Testis (tissue), 3 donors: Measurements from ENCODE around the gene ADSS1. TPM values are rescaled to one million over a fixed set of nuclear protein-coding genes. Genes with fewer than 3 reads are reported as not detected.
A peak's percentile ranks its signal among the peaks of the same experiment; 100 is the strongest.

Source experiments
- DNase-seq: peaks from one replicate; pipeline ENCODE4 v3.0.0-alpha.2; 2019
- H3K27ac ChIP-seq, 2 donors: fragments of 200-600 bp; sonication (generic); one replicate each; pipeline ENCODE4 v1.5.1; 2019
- H3K27me3 ChIP-seq: fragments of 200-600 bp; sonication (generic); one replicate; pipeline ENCODE4 v1.5.1; 2019
- H3K36me3 ChIP-seq: fragments of 200-600 bp; sonication (generic); one replicate; pipeline ENCODE4 v1.5.1; 2017; ENCODE audit warnings: low read depth; ENCODE audit errors: missing control alignments
- H3K4me1 ChIP-seq: fragments of 200-600 bp; sonication (generic); one replicate; pipeline ENCODE4 v1.5.1; 2019
- H3K4me3 ChIP-seq, 2 donors: fragments of 200-600 bp; sonication (generic); one replicate each; pipeline ENCODE4 v1.5.1; 2017 to 2019
- H3K9me3 ChIP-seq: fragments of 200-600 bp; sonication (generic); one replicate; pipeline ENCODE4 v1.5.1; 2017
- POLR2A ChIP-seq: fragments of 450-650 bp; IDR thresholded peaks from one replicate; pipeline ENCODE4 v1.6.1; 2017; ENCODE audit warnings: antibody characterized with exemption, mild to moderate bottlenecking, moderate library complexity
- WGBS, 2 donors: methylation state at CpG; one replicate each; pipeline ENCODE4 v1.1.5; 2018; 5-methylcytosine and 5-hydroxymethylcytosine counted together
- intact Hi-C: fragments of 100-400 bp; cut with DNase I; formaldehyde crosslinking; loops from one replicate; pipeline ENCODE4 v1.15.1; 2023; ENCODE audit warnings: low total_unique reads
- polyA plus RNA-seq: library from polyadenylated mRNA; stranded (reverse); fragments of 350-450 nt; fragmentation: Illumina TruSeq; extraction: RNeasy Lipid Tissue Mini Kit (QIAGEN cat#74804); gene quantifications from one replicate; pipeline ENCODE4 v1.2.3, GENCODE V29; 2014; ENCODE audit warnings: low read depth, low replicate concordance; ENCODE audit not compliant: insufficient read depth
- total RNA-seq, 2 donors: library from RNA; depleted of rRNA; stranded (reverse); fragments of >200 nt; gene quantifications; one replicate each; pipeline ENCODE4 v1.2.3, GENCODE V29; 2016
- TF ChIP-seq, protein P1 (sequence below), 3 experiments: fragments of 450-650 bp in 2 of 3; fragments of 200-600 bp in 1 of 3; sonication (generic) in 1 of 3; IDR thresholded peaks; one replicate each; pipeline ENCODE4 v1.5.1; 2016 to 2019; ENCODE audit warnings: antibody characterized with exemption in 3 of 3, mild to moderate bottlenecking in 2 of 3, moderate library complexity in 1 of 3

ADSS1 gene
- total and polyA plus RNA-seq, 3 donors from 2014 or later, result 48.7 to 79.6 (median 79.4) TPM

GRCh38 chr14:104724407-104724980, 465 bp downstream of the ADSS1 start:
- intact Hi-C loops, result no loop called here
- no peak for TF ChIP-seq POLR2A
- TF ChIP-seq, protein P1, sequence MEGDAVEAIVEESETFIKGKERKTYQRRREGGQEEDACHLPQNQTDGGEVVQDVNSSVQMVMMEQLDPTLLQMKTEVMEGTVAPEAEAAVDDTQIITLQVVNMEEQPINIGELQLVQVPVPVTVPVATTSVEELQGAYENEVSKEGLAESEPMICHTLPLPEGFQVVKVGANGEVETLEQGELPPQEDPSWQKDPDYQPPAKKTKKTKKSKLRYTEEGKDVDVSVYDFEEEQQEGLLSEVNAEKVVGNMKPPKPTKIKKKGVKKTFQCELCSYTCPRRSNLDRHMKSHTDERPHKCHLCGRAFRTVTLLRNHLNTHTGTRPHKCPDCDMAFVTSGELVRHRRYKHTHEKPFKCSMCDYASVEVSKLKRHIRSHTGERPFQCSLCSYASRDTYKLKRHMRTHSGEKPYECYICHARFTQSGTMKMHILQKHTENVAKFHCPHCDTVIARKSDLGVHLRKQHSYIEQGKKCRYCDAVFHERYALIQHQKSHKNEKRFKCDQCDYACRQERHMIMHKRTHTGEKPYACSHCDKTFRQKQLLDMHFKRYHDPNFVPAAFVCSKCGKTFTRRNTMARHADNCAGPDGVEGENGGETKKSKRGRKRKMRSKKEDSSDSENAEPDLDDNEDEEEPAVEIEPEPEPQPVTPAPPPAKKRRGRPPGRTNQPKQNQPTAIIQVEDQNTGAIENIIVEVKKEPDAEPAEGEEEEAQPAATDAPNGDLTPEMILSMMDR (IDR thresholded peaks at IDR 0.05), result no peak
- no peaks in the 10 kb centered on the region for H3K27me3 ChIP-seq
- H3K4me3 ChIP-seq, result peak overlapping the region; percentile 60 to 67
- no peak overlapping the region for H3K27ac ChIP-seq
- H3K9me3 ChIP-seq, result no peaks in the 10 kb centered on the region
- 14 to 15% methylated on average over 15 to 23 of the region's 27 CpGs for WGBS, 2 donors
- DNase-seq, result no peak
- no peaks in the 10 kb centered on the region for H3K36me3 ChIP-seq
- H3K4me1 ChIP-seq, result peaks cover 10% of the 10 kb centered on the region

- Histone ChIP-seq H3K4me1 (peaks cover 10% of the 10 kb centered on the region), H3K4me3 (peak overlapping the region in 1 of 2 donors; percentile 67), H3K9me3 (no peaks in the 10 kb centered on the region), H3K27me3 (no peaks in the 10 kb centered on the region), H3K27ac (no peak overlapping the region), H3K36me3 (no peaks in the 10 kb centered on the region)
- intact Hi-C loops, result no loop called here
- TF ChIP-seq, protein P1 (IDR thresholded peaks at IDR 0.05), result no peak
- TF ChIP-seq POLR2A, result no peak
- 58 to 78% methylated on average over 10 to 24 of the region's 24 CpGs for WGBS, 2 donors
- peak; percentile 51 for DNase-seq
Measured at GRCh38 chr14:104724981-104725771, 1.1 kb downstream of the ADSS1 start.

DNA sequence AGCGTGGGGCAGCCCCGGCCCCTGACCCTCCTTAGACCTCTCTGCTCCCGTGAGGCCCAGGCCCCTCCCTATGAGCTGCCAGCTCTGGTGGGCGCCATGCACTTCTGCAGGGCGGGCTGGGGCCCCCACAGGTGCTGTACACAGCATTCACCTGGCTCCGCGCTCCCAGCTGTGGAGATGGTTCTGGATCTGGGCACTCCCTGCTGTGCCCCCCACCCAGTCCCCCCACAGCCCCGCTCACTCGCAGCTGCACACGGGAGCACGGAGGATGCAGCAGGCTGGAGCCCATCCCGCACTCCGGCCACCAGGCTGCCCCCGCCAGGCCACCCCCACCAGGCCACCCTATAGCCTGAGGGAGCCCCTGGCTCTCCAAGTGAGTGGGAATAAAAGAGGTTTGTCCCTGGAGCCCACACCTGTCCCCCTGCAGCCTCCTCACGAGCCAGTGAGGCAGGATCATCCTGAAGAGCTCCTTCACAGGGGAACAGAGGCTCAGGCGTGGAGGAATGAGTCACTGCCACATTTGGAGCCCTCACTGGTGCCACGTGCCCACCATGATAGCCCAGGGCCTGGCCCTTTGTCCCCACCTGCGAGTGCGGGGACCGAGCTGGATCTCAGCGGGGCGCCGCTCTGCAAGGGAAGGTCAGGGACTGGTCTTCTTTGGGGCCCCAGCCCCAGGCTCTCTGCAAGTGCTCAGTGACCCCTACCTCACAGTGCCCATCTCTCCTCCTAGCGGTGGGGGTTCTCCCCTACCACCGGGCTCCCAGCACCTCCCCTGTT, 1.9 kb downstream of the ADSS1 start:
- Histone ChIP-seq H3K36me3 (no peaks in the 10 kb centered on the region), H3K27ac (no peak overlapping the region), H3K4me3 (no peak overlapping the region), H3K9me3 (no peaks in the 10 kb centered on the region), H3K27me3 (no peaks in the 10 kb centered on the region), H3K4me1 (peaks cover 10% of the 10 kb centered on the region)
- DNase-seq, result no peak
- 82 to 87% methylated on average over 19 to 24 of the region's 25 CpGs for whole genome bisulfite sequencing, 2 donors
- TF ChIP-seq, protein P1 (IDR thresholded peaks at IDR 0.05), result no peak
- TF ChIP-seq POLR2A, result no peak
- intact Hi-C loops, result no loop called here

- peaks cover 10% of the 10 kb centered on the region for H3K4me1 ChIP-seq
- H3K4me3 ChIP-seq, result no peak overlapping the region
- TF ChIP-seq POLR2A, result no peak
- TF ChIP-seq, protein P1 (IDR thresholded peaks at IDR 0.05), result no peak
- intact Hi-C loops, result no loop called here
- no peaks in the 10 kb centered on the region for H3K27me3 ChIP-seq
- WGBS, 2 donors, result 85 to 86% methylated on average over 16 to 21 of the region's 21 CpGs
- no peak overlapping the region for H3K27ac ChIP-seq
- no peaks in the 10 kb centered on the region for H3K9me3 ChIP-seq
- H3K36me3 ChIP-seq, result no peaks in the 10 kb centered on the region
- no peak for DNase-seq
Measured at GRCh38 chr14:104726600-104727451, 2.8 kb downstream of the ADSS1 start.
